ENCODE results near the gene DNAJC17. TPM values are rescaled to one million over a fixed set of nuclear protein-coding genes. Genes with fewer than 3 reads are reported as not detected.

The DNAJC17 gene
- total and polyA plus RNA-seq, 2 of the 13 experiments (the other 11 are each of a cell fraction or from before 2014, with no cell fraction given): 22.2 to 26.5 TPM

- 0 out of 2 replicates have a peak, but pooled peaks have one; percentile 11 for TF ChIP-seq ZNF691 (CRISPR knock-in tag; IDR thresholded peaks at IDR 0.05; ENCODE audit: borderline replicate concordance, low read depth)
- TF ChIP-seq ZNF12 (CRISPR knock-in tag; IDR thresholded peaks at IDR 0.05): no peak
- TF ChIP-seq ZSCAN5A (CRISPR knock-in tag; IDR thresholded peaks at IDR 0.05; ENCODE audit: borderline replicate concordance): 0 out of 2 replicates have a peak, but pooled peaks have one; percentile 69
- no peak for TF ChIP-seq ZNF547 (CRISPR knock-in tag; IDR thresholded peaks at IDR 0.05)
- peak; percentile 77 for TF ChIP-seq IRF9 (CRISPR knock-in tag; IDR thresholded peaks at IDR 0.05; ENCODE audit: borderline replicate concordance)
- peak; percentile 37; the same call in 1 of the 2 replicates for TF ChIP-seq KMT2B (CRISPR knock-in tag; IDR thresholded peaks at IDR 0.05)
- no peak for TF ChIP-seq ELF1 (CRISPR knock-in tag; IDR thresholded peaks at IDR 0.05)
- TF ChIP-seq SALL1 (CRISPR knock-in tag; IDR thresholded peaks at IDR 0.05): peak; percentile 60
- TF ChIP-seq IKZF4 (CRISPR knock-in tag; IDR thresholded peaks at IDR 0.05; ENCODE audit: borderline replicate concordance, low read depth, not compliant biosample characterization): peak; percentile 82
- no peak for TF ChIP-seq PHB2 (IDR thresholded peaks at IDR 0.05; ENCODE audit: partially characterized antibody)
- no peak for TF ChIP-seq IRF1 (CRISPR knock-in tag; IDR thresholded peaks at IDR 0.05; ENCODE audit: low read depth)
- TF ChIP-seq BCLAF1 (IDR thresholded peaks at IDR 0.05): no peak
- no peak; the same call in 1 of the 2 replicates for TF ChIP-seq ZSCAN9 (CRISPR knock-in tag; IDR thresholded peaks at IDR 0.05; ENCODE audit: borderline replicate concordance)
Observed at GRCh38 chr15:40762919-40763800, 44.1 kb downstream of the DNAJC17 start (continued).

All from HepG2 (cell line).